K562 (cell line): ENCODE measurements around the gene CTCF. TPM values are rescaled to one million over a fixed set of nuclear protein-coding genes. Genes with fewer than 3 reads are reported as not detected.
A peak's percentile ranks its signal among the peaks of the same experiment; 100 is the strongest.

Experiments
- ATAC-seq: fragments of 200-7000 bp; cut with Tn5 transposase; 3 replicates; pipeline ENCODE4 v1.9.1; 2020; ENCODE audit warnings: moderate library complexity
- BruUV-seq: library from RNA; stranded (reverse); fragments of 400-500 nt; replicated peaks from 2 replicates; lab custom pipeline; 2021; lab: Mats Ljungman, UMichigan
- CTCF ChIA-PET: fragments of 300-600 bp; formaldehyde crosslinking; extraction: SDS; loops from one replicate; lab custom pipeline; 2021; ENCODE audit warnings: low intra/inter-chr PET ratio; lab: Yijun Ruan, JAX
- POLR2A ChIA-PET: fragments of 300-600, 350-650 bp; sonication (Branson Sonifier 250); formaldehyde crosslinking; extraction: SDS; loops from one replicate; lab custom pipeline; 2021; ENCODE audit warnings: antibody characterized with exemption, inconsistent platforms; lab: Yijun Ruan, JAX
- DNase-seq, 4 experiments: peaks; one replicate each; pipeline versions ENCODE4 v3.0.0 to v3.0.0-alpha.2; 2011 to 2018; ENCODE audit warnings: low spot score in 3 of 4, mixed read lengths in 3 of 4; ENCODE audit errors: extremely low read depth in 1 of 4
- FAIRE-seq: peaks from 2 replicates; lab custom pipeline; 2011; peaks lifted over from hg19 to GRCh38; lab: Jason Lieb, UNC
- H2AFZ ChIP-seq: 2 replicates; pipeline ENCODE4 v1.6.0; 2011; ENCODE audit warnings: low read depth, low read length, control low read depth, inconsistent platforms
- H3K27ac ChIP-seq: fragments of 200-600 bp; 3 replicates; pipeline ENCODE4 v1.8.0; 2011; ENCODE audit warnings: low read depth, mild to moderate bottlenecking, control low read depth, inconsistent platforms, low read length, moderate library complexity, mixed read lengths; ENCODE audit errors: extremely low read depth
- H3K27me3 ChIP-seq, 2 experiments: fragments of 300-600 bp in 1 of 2; 2 replicates in 1 of 2; 3 replicates in 1 of 2; pipeline versions ENCODE4 v1.6.0 to v1.8.0; 2011; ENCODE audit warnings: inconsistent platforms in 2 of 2, low read length in 2 of 2, mild to moderate bottlenecking in 1 of 2, mixed read lengths in 1 of 2, moderate library complexity in 1 of 2; ENCODE audit not compliant: control insufficient read depth in 2 of 2, insufficient read depth in 2 of 2
- H3K36me3 ChIP-seq: fragments of 300-600 bp; 3 replicates; pipeline ENCODE4 v1.8.0; 2011; ENCODE audit warnings: mild to moderate bottlenecking, low read length, inconsistent platforms; ENCODE audit not compliant: control insufficient read depth, insufficient read depth
- H3K4me1 ChIP-seq, 2 experiments: fragments of 200-600 bp in 1 of 2; replicated peaks in 1 of 2; 2 replicates in 1 of 2; 3 replicates in 1 of 2; pipeline versions ENCODE4 v1.5.1 to v1.8.0; 2011; ENCODE audit warnings: inconsistent platforms in 2 of 2, low read length in 2 of 2, mild to moderate bottlenecking in 1 of 2, mixed read lengths in 1 of 2, moderate library complexity in 1 of 2; ENCODE audit not compliant: control insufficient read depth in 2 of 2, insufficient read depth in 2 of 2
- H3K4me2 ChIP-seq: 2 replicates; pipeline ENCODE4 v1.6.1; 2011; ENCODE audit warnings: low read length, control low read depth, inconsistent platforms, mixed read lengths; ENCODE audit not compliant: insufficient read depth
- H3K4me3 ChIP-seq: fragments of 200-600 bp; sonication (generic), shearing (Covaris generic); 2 replicates; pipeline ENCODE4 v1.5.1; 2016; ENCODE audit warnings: control low read depth, inconsistent platforms
- H3K79me2 ChIP-seq: fragments of 200-600 bp; 3 replicates; pipeline ENCODE4 v1.8.0; 2011; ENCODE audit warnings: low read length, inconsistent platforms; ENCODE audit not compliant: control insufficient read depth, insufficient read depth
- H3K9ac ChIP-seq, 2 experiments: 2 replicates each; pipeline versions ENCODE4 v1.6.0 to v1.6.1; 2011; ENCODE audit warnings: low read depth in 2 of 2, low read length in 2 of 2, control low read depth in 1 of 2, inconsistent platforms in 1 of 2, mild to moderate bottlenecking in 1 of 2, mixed read lengths in 1 of 2; ENCODE audit not compliant: insufficient read depth in 1 of 2
- H3K9me1 ChIP-seq: one replicate; pipeline ENCODE4 v1.6.0; 2011; ENCODE audit warnings: inconsistent platforms, mild to moderate bottlenecking, low read length, moderate library complexity; ENCODE audit not compliant: control insufficient read depth, insufficient read depth
- H3K9me3 ChIP-seq: replicated peaks from 2 replicates; pipeline ENCODE4 v1.5.1; 2011; ENCODE audit warnings: low read depth, low read length, inconsistent platforms; ENCODE audit not compliant: control insufficient read depth, insufficient read depth
- H4K20me1 ChIP-seq: replicated peaks from 2 replicates; pipeline ENCODE4 v1.6.1; 2011; ENCODE audit warnings: low read length, inconsistent platforms, mixed read lengths; ENCODE audit not compliant: control insufficient read depth, insufficient read depth
- CBFA2T2 ChIP-seq: fragments of 450-650 bp; conservative IDR thresholded peaks from 2 replicates; pipeline ENCODE4 v1.6.1; 2017; ENCODE audit warnings: mild to moderate bottlenecking
- CEBPG ChIP-seq, 3 experiments: fragments of 200-800 bp in 1 of 3; sonication (Bioruptor generic) in 1 of 3; sonication (generic) in 1 of 3; formaldehyde crosslinking in 1 of 3; IDR thresholded peaks in 2 of 3; conservative IDR thresholded peaks in 1 of 3; 2 replicates each; pipeline versions ENCODE4 v1.6.1 to v1.8.0; 2016 to 2022; ENCODE audit warnings: missing compliant biosample characterization in 2 of 3, missing genetic modification characterization in 2 of 3, mild to moderate bottlenecking in 1 of 3, missing genetic modification reagents in 1 of 3
- FOXA1 ChIP-seq: fragments of 450-650 bp; IDR thresholded peaks from 2 replicates; pipeline ENCODE4 v1.6.1; 2016; ENCODE audit warnings: mild to moderate bottlenecking, borderline replicate concordance
- KLF1 ChIP-seq: fragments of 450-650 bp; IDR thresholded peaks from 2 replicates; pipeline ENCODE4 v1.6.1; 2016; ENCODE audit warnings: missing genetic modification characterization, missing compliant biosample characterization
- NR1H2 ChIP-seq: sonication (generic); formaldehyde crosslinking; IDR thresholded peaks from 2 replicates; pipeline ENCODE4 v1.4.0; 2020; ENCODE audit warnings: mild to moderate bottlenecking, missing genetic modification reagents
- RFX5 ChIP-seq: IDR thresholded peaks from 2 replicates; pipeline ENCODE4 v1.6.1; 2011; ENCODE audit warnings: low read depth, mild to moderate bottlenecking, improper control_type of control experiment, low read length
- SMARCA4 ChIP-seq: fragments of 450-650 bp; IDR thresholded peaks from 2 replicates; pipeline ENCODE4 v1.6.1; 2016
- SPI1 ChIP-seq: IDR thresholded peaks from 2 replicates; pipeline ENCODE4 v1.6.1; 2011; ENCODE audit warnings: low read depth, low read length, control low read depth, borderline replicate concordance
- ZNF124 ChIP-seq: sonication (generic); formaldehyde crosslinking; IDR thresholded peaks from 2 replicates; pipeline ENCODE4 v1.8.1; 2022; ENCODE audit warnings: missing genetic modification reagents
- ZNF75A ChIP-seq: fragments of 450-650 bp; formaldehyde crosslinking; IDR thresholded peaks from 2 replicates; pipeline ENCODE4 v1.4.0; 2020; ENCODE audit warnings: mild to moderate bottlenecking
- ZNF778 ChIP-seq: fragments of 450-650 bp; formaldehyde crosslinking; IDR thresholded peaks from 2 replicates; pipeline ENCODE4 v1.4.0; 2020; ENCODE audit warnings: mild to moderate bottlenecking, moderate library complexity
- WGBS: fragments of 100-300 bp; shearing (Covaris generic); methylation state at CpG from one replicate; pipeline ENCODE4 v1.1.6; 2016; ENCODE audit warnings: low coverage, mixed read lengths; ENCODE audit not compliant: insufficient coverage; ENCODE audit errors: missing lambda C conversion rate; 5-methylcytosine and 5-hydroxymethylcytosine counted together
- in situ Hi-C: fragments of 300-500 bp; cut with MboI; formaldehyde crosslinking; loops from 4 replicates; pipeline ENCODE4 v1.15.0; 2018; ENCODE audit warnings: inconsistent platforms, mixed read lengths
- intact Hi-C: fragments of 100-400 bp; cut with micrococcal nuclease; formaldehyde crosslinking; loops from 2 replicates; pipeline ENCODE4 v1.14.2; 2022
- polyA plus RNA-seq, 8 experiments: library from polyadenylated mRNA; depleted of rRNA in 4 of 8; stranded (reverse) in 5 of 8; unstranded in 3 of 8; fragments of >200 nt; fragmentation: Nextera tagmentation in 2 of 8; fragmentation: Illumina TruSeq in 1 of 8; extraction: Ambion mirVana in 2 of 8; extraction: Trizol in 1 of 8; gene quantifications; 2 replicates each; pipeline versions ENCODE4 v1.2.1 to v1.2.3, GENCODE V29; 2011 to 2014; ENCODE audit warnings: inconsistent platforms in 1 of 8, missing spikeins in 1 of 8
- total RNA-seq, 7 experiments: library from RNA; depleted of rRNA in 6 of 7; stranded (reverse); fragments of >200 nt in 6 of 7; fragmentation: Illumina TruSeq in 2 of 7; extraction: Trizol in 2 of 7; gene quantifications; 2 replicates each; pipeline versions ENCODE4 v1.2.1 to v1.2.3, GENCODE V29; 2011 to 2021; ENCODE audit warnings: low replicate concordance in 1 of 7
- TF ChIP-seq, protein P1 (sequence below), 2 experiments: IDR thresholded peaks in 1 of 2; conservative IDR thresholded peaks in 1 of 2; 2 replicates each; pipeline ENCODE4 v1.6.1; 2016; ENCODE audit warnings: low read depth in 2 of 2, mild to moderate bottlenecking in 1 of 2, missing compliant biosample characterization in 1 of 2, missing genetic modification characterization in 1 of 2, moderate library complexity in 1 of 2

Gene CTCF
- total and polyA plus RNA-seq, 9 of the 15 experiments (the other 6 are each of a cell fraction or from before 2014, with no cell fraction given): 7.8 to 49.2 (median 33.9) TPM

DNA sequence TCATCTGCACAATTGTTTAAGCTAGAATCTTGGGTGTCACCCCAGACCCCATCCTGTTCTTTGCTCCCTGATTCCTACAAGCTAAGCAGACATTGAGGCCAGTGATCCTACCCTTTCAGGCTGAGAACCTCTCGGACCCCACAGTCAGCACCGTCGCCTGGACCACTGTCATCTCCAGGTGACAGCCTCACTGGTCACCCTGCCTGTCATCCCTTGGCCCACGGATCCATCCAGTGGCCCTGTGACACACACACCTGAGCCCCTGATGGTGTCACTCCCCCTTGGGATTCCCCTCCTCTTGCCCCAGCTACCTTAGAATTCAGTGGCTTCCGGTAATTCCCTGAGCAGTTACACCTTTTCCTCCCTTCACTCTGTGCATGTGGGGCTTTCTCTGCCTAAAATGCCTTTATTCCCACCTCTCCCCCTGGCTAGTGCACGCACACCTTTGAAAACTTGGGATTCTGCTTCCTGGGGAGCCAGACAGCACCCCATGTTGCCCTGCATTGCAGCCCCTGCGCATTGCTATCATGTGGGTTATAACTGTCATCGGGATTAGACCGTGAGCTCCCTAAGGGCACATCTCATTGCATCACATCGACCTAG is 107.3 kb downstream of the CTCF start (continued):
- TF ChIP-seq SMARCA4 (no peak), ZNF75A (CRISPR knock-in tag) (no peak), ZNF124 (CRISPR knock-in tag) (no peak), CBFA2T2 (no peak), FOXA1 (no peak)
- TF ChIP-seq, protein P1, sequence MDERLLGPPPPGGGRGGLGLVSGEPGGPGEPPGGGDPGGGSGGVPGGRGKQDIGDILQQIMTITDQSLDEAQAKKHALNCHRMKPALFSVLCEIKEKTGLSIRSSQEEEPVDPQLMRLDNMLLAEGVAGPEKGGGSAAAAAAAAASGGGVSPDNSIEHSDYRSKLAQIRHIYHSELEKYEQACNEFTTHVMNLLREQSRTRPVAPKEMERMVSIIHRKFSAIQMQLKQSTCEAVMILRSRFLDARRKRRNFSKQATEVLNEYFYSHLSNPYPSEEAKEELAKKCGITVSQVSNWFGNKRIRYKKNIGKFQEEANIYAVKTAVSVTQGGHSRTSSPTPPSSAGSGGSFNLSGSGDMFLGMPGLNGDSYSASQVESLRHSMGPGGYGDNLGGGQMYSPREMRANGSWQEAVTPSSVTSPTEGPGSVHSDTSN (CRISPR knock-in tag; IDR thresholded peaks at IDR 0.05; ENCODE audit: low read depth): no peak
- TF ChIP-seq, protein P1 (tag; conservative IDR thresholded peaks at IDR 0.05; ENCODE audit: low read depth): no peak

DNA sequence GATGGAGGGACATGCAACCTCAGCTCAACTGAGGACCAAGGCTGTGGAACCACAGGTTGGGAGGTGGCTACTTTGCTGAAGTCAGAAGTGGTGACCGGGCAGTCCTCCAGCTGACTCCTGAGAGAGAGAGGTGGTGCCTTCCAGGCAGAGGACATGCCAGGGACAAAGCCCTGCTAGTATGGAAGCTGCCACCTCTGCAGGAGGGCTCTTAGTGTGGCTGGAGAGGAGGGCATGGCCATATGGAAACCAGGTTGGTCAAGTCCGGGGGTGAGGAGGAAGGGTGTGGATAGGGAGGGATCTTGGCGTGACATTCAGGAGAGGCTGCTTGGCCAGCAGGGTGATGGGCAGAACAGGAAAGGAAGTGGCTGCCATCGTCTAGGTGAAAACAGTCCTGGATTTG is 110.0 kb downstream of the CTCF start:
- TF ChIP-seq KLF1 (tag) (no peak), CEBPG (CRISPR knock-in tag; IDR thresholded peaks at IDR 0.05) (0 out of 2 replicates have a peak, but pooled peaks have one; percentile 19), CEBPG (tag; conservative IDR thresholded peaks at IDR 0.05 in 1 of 2, IDR thresholded peaks at IDR 0.05 in 1 of 2) (no peak), ZNF778 (CRISPR knock-in tag) (no peak), SPI1 (0 out of 2 replicates have a peak, but pooled peaks have one; percentile 10), RFX5 (no peak), NR1H2 (CRISPR knock-in tag) (no peak)
- DNase-seq (no peak), ATAC-seq (no peak), FAIRE-seq (no peak)
- H4K20me1 ChIP-seq: peaks cover 2% of the 10 kb centered on the region; the same call in 1 of the 2 replicates
- ChIA-PET CTCF (interaction anchor here (0.6 to 2.2 kb wide), 7 partner anchors 144 to 1194 kb away, joined by 3 to 31 read pairs (median 5); no protein-coding TSS in a partner anchor), POLR2A (interaction anchor here (0.5 to 1.4 kb wide), 7 partner anchors 9 to 693 kb away, joined by 3 to 4 read pairs (median 3); no protein-coding TSS in a partner anchor)
- no TSS peak for BruUV-seq
- H3K4me3 ChIP-seq: no peak overlapping the region
- H3K4me2 ChIP-seq: no peak overlapping the region
- H3K9me3 ChIP-seq: no peaks in the 10 kb centered on the region
- H3K9ac ChIP-seq: no peak overlapping the region
- no peak overlapping the region for H3K27ac ChIP-seq
- no peaks in the 10 kb centered on the region for H3K9me1 ChIP-seq
- no peaks in the 10 kb centered on the region for H3K27me3 ChIP-seq
- H3K36me3 ChIP-seq: no peaks in the 10 kb centered on the region
- in situ Hi-C loops (loop anchor here (10.0 kb wide), 1 partner anchor 372 kb away; no protein-coding TSS in a partner anchor), intact Hi-C loops (loop anchor here (2.0 to 5.0 kb wide), 3 partner anchors 135 to 370 kb away; partner anchors contain the start of genes RANBP10 and TSNAXIP1)
- 10% methylated on average over 4 of the region's 4 CpGs for WGBS
- no peak overlapping the region for H2AFZ ChIP-seq
- no peaks in the 10 kb centered on the region for H3K79me2 ChIP-seq
- H3K4me1 ChIP-seq: peaks cover 5 to 17% of the 10 kb centered on the region in 2 experiments
